Measurements from ENCODE around the gene CA10.

Gene CA10

DNA sequence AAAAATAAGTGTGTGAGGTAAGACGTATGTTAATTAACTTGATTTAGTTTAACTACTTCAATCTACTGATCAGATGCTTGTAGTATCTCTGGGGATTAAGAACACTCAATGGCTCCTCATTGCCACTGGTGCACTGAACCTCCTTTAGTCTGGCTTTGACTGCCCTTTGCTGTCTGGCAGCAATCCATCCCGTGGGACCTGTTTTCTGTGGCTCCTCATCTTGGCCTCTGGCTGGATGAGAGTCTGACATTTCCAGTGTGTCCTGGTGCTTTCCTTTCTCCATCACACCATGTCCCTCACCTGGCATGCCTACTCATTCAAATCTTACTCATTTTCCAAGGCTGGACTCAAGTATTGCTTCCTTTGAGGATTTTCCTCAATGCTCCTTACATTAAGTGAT is 212.2 kb downstream of the CA10 start:
- no peak for DNase-seq

DNA sequence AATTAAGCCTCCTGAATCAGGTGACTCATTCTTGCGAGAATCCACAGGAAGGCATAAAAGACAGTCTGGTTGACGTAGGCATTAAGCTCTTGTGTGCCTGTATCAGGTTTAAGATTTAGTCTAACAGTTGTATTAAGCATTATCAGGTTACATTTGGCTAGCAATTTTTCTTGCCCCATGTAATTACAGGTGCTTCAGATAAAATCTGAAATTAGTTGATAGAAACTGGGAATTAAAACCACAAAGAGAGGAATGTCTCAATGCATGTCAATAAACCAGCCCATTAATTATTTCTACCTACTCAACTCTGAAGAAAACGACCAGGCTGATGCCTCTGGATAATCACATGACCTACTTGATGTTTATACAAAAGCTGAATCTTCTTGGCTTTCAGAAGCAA is 217.2 kb downstream of the CA10 start:
- DNase-seq: peak in 1 of 2 experiments; percentile 11

DNA sequence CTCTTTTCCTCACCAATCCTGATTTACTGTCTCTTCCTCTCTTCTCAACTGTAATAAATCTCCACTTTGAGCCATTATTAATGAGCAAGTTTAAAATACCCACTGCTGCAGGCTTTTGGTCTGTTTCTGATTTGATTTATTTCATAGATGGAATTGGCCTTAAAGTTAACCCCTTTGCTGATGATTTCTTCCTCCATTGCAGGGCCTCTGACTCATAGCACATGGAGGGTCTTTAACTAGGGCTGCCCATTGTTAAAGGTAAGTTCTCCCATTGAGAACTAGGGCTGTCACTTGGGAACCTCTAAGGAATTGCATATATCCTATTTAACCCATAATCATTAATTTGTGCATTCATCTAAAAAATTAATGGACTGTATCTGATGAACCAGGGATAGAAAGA is 221.2 kb downstream of the CA10 start:
- DNase-seq: no peak

DNA sequence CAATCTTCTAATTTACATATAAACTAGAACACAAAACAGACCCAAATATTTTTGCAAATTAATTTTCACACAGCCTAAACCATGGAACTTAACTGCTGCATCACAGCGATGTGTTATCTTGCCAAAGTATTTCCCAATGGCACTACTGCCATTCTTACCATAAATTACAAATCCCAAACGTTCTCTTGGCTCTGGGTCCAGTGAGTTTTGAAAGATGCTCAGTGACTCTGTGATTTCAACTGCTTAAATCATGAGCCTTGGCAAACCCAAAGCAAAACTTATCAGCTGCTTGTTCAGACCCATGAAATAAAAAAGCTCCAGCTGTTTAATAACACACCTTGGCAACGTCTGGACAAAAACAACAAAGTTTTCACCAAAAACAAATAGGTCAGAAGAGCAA is 223.0 kb downstream of the CA10 start:
- no peak for DNase-seq

DNA sequence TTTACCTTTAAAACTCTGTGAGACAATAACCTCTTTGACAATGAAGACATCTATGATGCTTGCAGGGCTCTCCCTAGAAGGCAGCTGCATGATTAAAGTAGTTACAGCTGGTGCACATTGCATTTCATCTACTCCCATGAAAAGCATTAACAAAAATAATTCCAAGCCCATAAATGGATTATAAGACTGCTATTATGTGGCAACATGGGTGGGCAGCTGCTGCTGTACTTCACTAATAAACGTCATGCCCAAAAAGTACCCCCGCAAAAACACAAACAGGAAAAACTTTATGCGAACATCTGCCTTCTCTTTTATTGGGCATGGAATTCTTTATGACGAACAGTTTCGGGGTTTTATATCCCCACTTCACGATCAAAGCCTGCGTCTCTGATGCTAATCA is 224.9 kb downstream of the CA10 start:
- DNase-seq: no peak

DNA sequence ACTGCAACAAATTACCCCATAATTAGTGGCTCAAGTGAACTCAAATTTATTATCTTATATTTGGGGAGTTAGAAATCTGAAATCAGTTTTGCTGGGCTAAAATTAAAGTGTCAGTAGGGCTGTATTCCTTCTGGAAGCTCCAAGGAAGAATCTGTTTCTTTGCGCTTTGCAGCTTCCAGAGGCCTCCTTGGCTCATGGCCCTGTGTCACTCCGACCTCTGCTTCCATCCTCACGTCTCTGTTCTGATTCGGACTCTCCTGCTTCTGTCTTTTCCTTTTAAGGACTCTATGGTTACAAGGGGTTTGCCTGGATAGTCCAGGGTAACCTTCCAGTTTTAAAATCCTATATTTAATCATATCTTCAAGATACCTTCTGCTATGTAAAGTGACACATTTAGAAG is 232.1 kb downstream of the CA10 start:
- DNase-seq: no peak

DNA sequence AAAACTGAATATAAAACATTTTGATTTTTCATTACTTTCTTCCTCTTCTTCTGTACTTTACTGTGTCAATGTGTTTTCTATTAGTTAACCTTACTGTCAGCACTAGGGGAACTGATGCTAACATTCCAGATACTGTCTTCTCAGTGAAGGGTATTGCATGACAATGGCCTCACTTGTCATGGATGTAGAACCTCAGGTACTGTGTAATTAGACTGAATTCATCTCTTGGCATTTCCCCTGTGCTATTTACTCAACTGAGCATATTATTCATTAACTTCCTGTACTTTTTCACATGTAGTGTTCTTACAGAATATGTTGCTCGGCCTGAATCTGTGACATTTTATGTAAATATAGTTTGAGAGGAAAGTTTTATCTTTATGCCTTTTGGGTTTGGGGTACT is 237.0 kb downstream of the CA10 start:
- DNase-seq: no peak

DNA sequence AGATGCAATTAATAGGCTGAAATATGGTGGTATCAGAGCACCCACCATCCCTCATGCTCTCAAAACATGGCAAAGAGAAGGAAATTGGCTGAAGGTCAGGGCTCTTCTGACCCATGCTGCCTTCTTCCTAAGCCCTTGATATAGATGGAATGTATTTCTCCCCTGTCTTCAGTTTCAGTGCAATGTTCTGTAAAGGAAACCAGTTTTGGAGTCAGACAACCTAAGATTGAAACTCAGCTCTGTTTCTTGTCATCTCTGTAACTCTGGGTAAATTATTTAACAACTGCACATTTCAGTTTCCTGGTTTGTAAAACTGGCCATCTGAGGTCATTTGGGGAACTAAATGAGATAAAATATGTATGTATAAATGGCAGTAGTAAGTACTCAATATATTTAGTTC is 243.9 kb downstream of the CA10 start:
- no peak for DNase-seq

DNA sequence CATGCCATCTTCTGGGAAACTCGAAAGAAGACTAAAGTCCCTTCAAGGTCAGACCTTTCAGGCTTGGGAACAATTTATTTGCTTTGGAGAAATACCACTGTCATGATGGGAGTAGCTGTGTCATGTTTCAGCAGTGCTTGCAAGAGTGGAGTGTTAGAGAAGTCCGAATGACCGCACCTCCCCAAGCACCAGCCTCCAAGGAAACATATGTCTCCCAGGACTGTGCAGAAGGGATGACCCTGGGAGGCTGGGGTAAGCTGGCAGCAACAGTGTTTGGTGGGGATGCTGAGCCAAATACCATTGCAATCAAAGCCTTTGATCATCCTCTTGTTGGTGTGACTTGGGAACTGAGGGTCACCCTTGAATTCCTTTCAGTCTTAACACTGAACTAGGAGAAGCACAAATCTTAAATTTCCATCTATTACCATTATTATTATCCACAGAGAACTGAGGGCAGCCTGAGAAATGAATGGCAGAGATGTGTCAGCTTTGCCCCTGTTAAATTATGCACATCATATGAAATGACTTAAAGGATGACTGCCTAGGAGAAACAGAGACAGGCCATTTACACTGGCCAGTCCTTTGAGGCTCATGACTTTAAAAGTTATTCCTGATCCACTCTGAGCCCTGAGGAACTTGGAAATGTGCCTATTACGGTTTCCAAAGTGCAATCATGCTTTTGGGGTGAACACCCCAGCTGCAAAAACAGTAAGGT is 244.9 kb downstream of the CA10 start:
- DNase-seq: no peak

DNA sequence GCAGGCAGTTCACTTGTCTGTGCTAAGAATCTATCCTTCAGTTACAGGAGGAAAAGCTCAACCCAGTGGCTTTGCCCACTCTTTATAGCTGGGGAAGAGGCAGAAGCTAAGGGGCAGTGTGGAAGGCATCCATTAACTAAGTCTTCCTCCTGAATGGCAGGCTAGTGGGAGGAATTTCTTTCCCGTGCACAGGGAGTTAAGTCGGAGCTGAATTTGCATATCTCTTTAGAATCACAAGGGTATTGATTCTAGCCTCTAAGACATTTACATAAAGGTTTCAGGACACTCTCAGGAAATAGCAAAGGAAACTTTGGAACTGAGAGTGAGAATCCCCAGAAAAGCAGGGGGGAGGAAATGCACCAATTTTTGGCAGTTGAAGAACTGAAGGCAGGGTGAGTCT is 245.6 kb downstream of the CA10 start:
- DNase-seq: no peak

DNA sequence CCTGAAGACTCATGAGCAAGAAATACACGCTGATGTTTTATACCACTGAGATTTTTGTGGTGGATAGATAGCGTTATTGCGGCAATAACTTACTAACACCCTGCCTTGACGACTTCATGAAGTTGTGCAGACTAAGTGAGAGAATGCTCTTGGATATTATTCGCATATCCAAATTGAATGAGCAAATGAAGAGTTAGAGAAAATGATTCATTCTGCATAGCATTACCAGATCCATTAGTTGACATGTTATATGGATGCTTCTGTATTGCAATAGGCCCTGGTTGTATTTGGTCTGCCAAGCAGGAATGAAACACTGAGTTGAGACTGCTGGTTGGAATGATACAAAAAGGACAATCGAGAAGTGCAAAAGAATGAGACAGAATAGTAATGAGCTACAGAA is 247.3 kb downstream of the CA10 start:
- DNase-seq: no peak

DNA sequence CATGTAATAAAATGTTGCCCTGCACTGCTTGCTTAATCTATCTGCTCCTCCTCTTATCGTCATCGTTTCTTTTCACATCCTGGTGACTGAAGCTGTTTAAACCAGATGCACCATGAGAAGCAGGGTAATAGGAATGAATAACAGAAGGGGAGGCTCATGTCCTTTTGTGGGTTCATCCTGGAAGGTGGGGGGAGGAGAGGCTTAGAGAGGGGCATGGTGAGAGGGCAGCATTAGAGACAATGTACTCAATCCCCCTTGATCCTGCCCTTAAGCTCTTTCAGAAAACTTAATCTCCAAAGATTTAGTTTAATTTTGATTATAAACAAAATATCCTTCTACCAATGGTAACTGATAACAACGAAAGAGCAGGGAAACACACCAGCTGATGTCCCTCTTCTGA is 248.5 kb downstream of the CA10 start:
- DNase-seq: no peak

DNA sequence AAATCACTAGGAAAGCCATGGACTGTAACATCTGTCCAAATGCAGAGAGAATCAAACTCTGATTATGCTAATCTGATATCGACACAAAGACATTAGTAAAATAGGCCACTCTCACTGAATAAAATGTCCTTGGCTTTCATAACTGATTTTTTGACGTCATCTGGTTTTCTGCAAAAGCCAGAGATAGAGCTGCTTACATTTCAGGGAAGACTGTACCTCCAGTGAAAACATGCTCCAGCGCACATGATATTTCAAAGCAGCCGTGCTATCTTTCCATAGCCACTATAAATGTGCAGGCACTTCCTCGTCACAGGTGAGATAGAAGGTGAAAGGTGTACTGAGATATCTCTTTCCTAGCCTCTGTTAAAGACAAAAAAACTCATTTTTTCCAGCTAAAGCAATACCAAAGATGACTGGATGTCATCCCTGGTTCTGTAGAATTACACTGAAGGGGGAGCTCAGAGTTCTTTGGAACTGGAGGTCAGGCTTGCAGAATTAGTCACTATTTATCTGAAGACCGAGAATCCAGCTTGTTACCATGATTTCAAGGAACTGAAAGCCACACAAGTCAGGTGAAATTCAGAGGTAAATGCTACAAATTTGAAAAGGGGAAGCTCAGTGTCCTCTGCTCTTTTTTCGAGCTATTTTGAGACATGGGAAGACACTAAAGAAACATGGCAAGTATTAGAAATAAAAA is 249.5 kb downstream of the CA10 start:
- DNase-seq: no peak

DNA sequence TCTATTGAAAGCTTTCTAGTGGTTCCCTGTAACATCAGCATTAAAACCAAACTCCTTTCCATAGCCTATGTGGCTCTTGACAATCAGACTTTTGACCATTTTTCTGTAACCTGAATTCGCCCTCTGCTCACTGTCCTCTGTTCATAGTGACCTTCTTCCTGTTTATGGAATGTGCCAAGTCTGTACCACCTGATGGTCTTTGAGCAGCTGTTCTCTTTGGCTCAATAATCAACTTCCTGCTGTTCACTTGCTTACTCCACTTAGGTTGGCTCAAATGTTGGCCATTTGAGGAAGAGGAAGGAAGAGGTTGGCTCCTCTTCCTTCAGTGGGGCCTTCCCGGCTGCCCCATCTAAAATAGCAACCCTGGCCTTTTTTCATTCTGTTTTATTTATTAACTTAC is 251.5 kb downstream of the CA10 start:
- DNase-seq: no peak

DNA sequence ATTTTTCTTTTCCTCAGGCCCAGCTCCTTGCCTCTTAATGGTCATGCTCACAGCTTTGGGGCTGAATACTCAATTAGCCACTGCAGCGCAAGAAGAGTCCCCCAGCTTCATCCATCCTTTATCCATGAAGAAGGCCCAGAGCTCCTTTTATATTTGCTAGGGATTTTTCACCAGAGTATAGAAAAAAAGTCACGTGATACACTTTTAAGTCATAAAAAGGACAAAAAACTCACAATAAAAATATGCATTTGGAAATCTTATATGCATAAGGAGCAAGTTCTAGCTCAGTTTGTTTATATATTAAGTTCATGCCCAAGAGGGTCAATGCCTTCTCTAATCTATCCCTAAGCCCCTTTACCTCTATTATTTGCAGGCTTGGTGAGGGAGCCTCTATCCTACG is 254.1 kb downstream of the CA10 start:
- no peak for DNase-seq

DNA sequence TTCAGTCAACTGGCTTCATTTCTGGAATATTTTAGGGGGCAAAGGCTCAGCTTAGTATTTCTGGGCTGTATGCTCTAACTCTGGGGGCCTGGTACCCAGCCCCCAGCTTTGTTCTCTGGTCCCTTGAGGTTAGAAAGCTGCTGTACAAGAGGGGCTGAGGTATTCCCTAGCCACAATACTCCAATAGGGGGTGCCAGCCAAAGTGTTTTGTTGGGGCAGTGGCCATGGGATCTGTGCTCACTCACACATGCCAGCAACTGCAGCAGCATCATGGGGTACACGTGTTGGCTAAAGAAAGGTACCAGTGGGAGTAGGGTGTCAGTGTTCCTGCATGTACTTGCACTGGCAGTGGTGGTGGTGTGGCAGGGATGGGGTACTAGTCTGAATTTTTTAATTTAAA is 257.3 kb downstream of the CA10 start:
- DNase-seq: no peak

DNA sequence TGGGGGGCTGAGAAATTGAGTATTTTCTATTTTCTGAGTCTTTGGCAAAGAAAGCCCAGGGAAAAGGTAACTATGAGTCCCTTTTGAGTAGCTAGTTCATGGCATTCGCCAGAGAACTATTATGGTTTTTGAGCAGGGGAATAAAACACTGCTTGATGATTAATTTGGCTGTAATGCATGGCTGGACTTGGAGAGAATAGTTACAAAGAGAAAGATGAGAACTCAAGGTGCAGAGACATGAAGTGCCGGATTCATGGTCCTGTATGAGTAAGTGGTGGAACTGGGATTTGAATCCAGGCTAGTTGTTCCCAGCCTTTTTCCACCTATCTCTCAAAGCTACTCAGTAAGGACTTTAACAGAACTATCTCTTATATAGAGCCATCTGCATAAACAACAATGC is 266.6 kb downstream of the CA10 start:
- DNase-seq: no peak

DNA sequence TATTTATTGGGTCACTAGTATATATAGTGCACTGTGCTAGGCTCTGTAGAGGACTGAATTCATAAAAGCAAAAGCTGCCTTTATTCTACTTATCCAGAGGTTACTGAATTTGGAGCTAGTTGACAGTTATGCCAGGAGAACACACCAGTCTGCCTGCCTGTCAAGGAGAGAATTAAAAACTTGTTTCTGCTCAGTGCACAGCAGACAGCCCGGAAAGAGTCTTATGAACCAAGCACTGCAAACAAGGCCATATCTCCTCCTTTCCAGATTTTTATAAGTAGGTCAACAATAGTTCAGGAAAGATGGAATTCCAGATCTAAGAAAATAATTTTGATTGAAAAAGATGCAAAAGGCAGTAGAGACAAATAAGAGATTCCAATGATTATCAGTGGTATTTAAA is 267.8 kb downstream of the CA10 start:
- no peak for DNase-seq

DNA sequence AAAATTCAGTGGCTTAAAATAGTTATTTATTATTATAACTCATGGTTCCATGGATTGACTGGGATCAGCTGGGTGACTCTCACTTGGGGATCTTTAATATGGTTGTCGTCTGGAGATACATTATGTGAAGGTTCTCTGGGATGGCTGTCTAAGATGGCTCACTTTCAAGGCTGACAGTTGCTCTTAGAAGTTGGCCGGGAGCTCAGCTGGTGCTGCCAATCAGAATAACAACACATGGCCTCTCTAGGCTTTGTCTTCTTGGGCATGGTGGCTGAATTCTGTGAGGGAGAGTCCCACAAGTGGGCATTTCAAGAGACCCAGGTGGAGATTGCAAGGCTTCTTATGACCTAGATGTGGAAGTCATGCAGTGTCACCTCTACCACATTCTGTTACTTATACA is 269.7 kb downstream of the CA10 start:
- no peak for DNase-seq

DNA sequence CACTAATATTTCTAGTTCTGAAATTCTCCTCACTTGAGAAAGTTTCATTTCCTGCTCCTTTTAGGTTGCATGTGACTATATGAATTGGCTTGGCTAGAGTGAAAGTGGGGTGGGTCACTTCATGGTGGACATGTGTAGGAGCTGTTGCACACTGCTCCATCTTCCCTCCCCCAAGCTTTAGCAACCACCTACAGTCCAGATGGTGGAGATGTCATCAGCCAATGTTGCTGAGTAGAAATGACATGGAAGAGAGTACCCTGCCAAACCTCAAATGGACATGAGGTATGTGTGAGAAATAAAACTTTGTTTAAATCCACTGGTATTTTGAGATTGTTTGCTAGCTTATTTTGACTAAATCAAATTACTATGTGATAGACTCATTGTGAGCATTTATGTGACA is 281.5 kb downstream of the CA10 start:
- DNase-seq: no peak

DNA sequence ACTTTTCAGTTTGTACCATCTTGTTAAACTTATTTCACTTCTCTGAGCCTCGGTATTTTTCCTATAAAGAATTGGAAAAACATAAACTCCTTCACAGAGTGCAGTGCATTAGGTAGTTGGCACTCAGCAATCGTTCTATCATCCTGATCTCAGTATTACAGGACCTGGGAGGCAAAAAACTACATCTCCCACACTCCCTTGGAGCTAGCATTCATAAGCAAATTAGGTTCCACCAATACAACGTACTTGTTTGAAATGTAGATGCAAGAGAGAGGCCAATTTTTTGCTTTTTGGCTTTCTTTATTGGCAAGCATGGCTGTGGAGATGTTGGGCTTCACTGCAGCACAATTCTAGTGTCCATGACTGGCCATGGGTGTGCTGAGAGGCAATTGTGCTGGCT is 285.2 kb downstream of the CA10 start:
- no peak for DNase-seq

DNA sequence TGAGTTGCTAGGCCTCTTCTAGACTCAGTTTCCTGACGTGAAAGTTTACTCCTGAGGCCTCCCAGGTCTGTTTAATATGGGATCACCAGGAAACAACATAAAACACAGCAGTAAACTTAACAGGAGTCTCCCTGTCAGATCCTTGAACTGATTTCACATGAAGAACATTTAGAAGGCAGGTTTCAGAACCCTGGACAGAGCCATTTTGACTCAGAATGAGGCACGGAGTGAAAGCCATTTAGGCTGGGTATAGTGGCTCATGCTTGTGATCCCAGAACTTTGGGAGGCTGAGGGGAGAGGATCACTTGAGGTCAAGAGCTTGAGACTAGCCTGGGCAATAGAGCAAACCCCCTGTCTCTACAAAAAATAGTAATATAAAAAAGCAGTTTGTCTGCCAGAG is 289.1 kb downstream of the CA10 start:
- no peak for DNase-seq

DNA sequence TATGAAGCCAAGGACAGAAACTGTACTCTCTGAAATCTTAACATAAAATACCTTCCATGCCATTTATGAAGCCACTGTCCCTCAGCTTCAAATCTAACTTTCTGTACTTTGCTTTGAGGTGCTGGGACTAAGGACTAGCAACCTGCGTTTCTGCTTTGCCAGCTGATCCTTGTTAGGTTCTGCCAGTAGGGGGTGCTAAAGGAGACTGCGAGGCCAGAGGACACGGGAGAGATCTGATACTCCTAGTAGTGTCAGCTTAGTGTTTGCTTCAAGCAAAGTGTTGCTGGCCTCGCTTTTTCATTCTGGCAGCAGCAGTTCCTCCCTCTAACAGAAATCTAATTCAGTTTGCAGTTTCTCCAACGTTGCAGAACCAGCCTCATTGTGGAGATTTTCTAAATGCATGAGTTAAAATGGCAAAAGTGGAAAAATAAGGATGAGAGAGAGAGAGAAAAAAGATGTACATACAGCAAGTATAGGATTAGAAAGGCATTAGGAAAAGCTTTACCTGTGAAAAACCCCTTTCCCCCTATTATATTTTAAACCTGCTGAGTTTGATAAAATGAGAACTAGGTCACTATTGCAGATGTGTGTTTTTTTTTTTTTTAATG is 297.5 kb downstream of the CA10 start:
- DNase-seq: peak; percentile 61 to 64

DNA sequence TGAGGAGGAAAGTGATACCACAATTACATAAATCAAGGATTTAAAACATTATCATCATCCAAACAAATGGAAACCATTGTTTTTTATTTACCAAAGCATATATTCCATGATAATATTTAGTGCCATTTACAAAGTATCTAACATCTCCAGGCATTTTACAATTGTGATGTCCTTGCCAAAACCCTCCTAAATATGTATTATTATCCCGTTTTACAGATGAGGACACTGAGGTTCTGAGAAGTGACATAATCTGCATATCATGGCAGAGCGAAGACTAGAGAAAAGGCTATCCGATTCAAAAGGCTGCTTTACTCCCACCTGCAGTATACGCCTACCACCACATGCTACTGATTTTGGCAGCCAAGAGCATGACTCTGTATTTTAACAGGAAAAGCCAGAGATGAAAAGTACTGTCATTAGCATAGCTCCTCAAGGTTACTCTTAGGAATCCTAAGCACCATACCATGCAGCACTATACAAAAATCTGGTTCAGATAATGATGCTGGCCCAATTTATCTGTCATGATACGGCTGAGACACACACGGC is 301.4 kb downstream of the CA10 start:
- peak in 1 of 2 experiments; percentile 26 for DNase-seq
